ENCODE measurements around the gene VPS13D.

- TF ChIP-seq POLR2A (IDR thresholded peaks at IDR 0.05): no peak
- TF ChIP-seq, protein P1, sequence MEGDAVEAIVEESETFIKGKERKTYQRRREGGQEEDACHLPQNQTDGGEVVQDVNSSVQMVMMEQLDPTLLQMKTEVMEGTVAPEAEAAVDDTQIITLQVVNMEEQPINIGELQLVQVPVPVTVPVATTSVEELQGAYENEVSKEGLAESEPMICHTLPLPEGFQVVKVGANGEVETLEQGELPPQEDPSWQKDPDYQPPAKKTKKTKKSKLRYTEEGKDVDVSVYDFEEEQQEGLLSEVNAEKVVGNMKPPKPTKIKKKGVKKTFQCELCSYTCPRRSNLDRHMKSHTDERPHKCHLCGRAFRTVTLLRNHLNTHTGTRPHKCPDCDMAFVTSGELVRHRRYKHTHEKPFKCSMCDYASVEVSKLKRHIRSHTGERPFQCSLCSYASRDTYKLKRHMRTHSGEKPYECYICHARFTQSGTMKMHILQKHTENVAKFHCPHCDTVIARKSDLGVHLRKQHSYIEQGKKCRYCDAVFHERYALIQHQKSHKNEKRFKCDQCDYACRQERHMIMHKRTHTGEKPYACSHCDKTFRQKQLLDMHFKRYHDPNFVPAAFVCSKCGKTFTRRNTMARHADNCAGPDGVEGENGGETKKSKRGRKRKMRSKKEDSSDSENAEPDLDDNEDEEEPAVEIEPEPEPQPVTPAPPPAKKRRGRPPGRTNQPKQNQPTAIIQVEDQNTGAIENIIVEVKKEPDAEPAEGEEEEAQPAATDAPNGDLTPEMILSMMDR (IDR thresholded peaks at IDR 0.05): no peak
Observed at GRCh38 chr1:12521096-12521495, 291.3 kb downstream of the VPS13D start.
